Renal pelvis (tissue), 4 donors: ENCODE results near the gene RGS21. TPM values are rescaled to one million over a fixed set of nuclear protein-coding genes. Genes with fewer than 3 reads are reported as not detected.

ENCODE experiments used
- DNase-seq: peaks from one replicate; pipeline ENCODE4 v3.0.0-alpha.2; 2013
- polyA plus RNA-seq, 3 donors: library from polyadenylated mRNA; unstranded; fragments of 120-200 nt; gene quantifications; one replicate each; pipeline ENCODE4 v1.2.1, GENCODE V29; 2013; ENCODE audit not compliant: insufficient read length in 3 of 3

The RGS21 gene
- polyA plus RNA-seq, 3 donors = not detected

- DNase-seq = no peak
Measured at GRCh38 chr1:192378878-192379277, 62.1 kb downstream of the RGS21 start.

GRCh38 chr1:192379554-192379953 lies 62.8 kb downstream of the RGS21 start:
- DNase-seq = no peak

- no peak for DNase-seq
Measured at GRCh38 chr1:192382758-192383157, 66.0 kb downstream of the RGS21 start.

GRCh38 chr1:192386051-192386650 lies 69.4 kb downstream of the RGS21 start:
- DNase-seq = no peak

GRCh38 chr1:192395211-192395610 lies 78.4 kb downstream of the RGS21 start:
- DNase-seq = no peak

GRCh38 chr1:192395895-192396294 lies 79.1 kb downstream of the RGS21 start:
- no peak for DNase-seq

- no peak for DNase-seq
Measured at GRCh38 chr1:192399161-192399560, 82.4 kb downstream of the RGS21 start.

- DNase-seq = no peak
Measured at GRCh38 chr1:192401825-192402224, 85.0 kb downstream of the RGS21 start.

- no peak for DNase-seq
Measured at GRCh38 chr1:192402571-192402970, 85.8 kb downstream of the RGS21 start.

GRCh38 chr1:192407206-192407605 lies 90.4 kb downstream of the RGS21 start:
- no peak for DNase-seq

Other genes starting within 250 kb of the RGS21 start
- 1 to 10 TPM; 1.9 to 2.7 (median 1.9) TPM for gene RGS18, start 158.5 kb upstream of the RGS21 start, polyA plus RNA-seq